ENCODE measurements around the gene MKRN3. TPM values are rescaled to one million over a fixed set of nuclear protein-coding genes. Genes with fewer than 3 reads are reported as not detected.
A peak's percentile ranks its signal among the peaks of the same experiment; 100 is the strongest.

The MKRN3 gene
- polyA plus RNA-seq, 2 of the 4 experiments (the other 2 are of a cell fraction), result 3.6 to 3.7 TPM

DNA sequence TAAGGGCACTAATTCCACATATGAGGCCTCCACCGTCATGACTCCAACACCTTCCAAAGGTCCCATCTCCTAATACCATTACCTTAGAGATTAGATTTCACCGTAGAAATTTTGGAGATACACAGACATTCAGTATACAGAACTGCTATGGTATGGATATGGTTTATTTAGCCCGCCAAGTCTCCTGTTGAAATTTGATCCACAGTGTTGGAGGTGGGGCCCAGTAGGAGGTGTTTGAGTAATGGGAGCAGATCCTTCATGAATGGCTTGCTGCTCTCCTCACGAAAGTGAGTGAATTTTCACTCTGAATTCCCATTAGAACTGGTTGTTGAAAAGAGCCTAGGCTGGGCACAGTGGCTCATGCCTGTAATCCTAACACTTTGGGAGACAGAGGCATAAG lies 7.4 kb downstream of the MKRN3 start:
- Histone ChIP-seq H3K27ac (no peak overlapping the region), H3K4me3 (no peak overlapping the region), H3K4me1 (no peaks in the 10 kb centered on the region; the same call in 2 of the 3 replicates), H3K4me2 (no peak overlapping the region), H3K9me3 (no peaks in the 10 kb centered on the region)
- 80% methylated on average over 4 of the region's 4 CpGs for WGBS (ENCODE audit: missing lambda C conversion rate)
- DNase-seq (ENCODE audit: low read depth in 1 of 2, low spot score in 1 of 2), result no peak
- ChIA-PET POLR2A (no interaction called here), CTCF (interaction anchor here (0.7 kb wide), 1 partner anchor 566 kb away, joined by 4 read pairs; no protein-coding TSS in a partner anchor)
- FAIRE-seq, result no peak
- ATAC-seq, result no peak
- no peak for TF ChIP-seq HEYL (CRISPR knock-in tag; IDR thresholded peaks at IDR 0.05)
- TF ChIP-seq REST (IDR thresholded peaks at IDR 0.05), result no peak

- no peaks in the 10 kb centered on the region for H3K9me3 ChIP-seq
- H3K4me3 ChIP-seq, result no peak overlapping the region
- H3K4me1 ChIP-seq, result no peaks in the 10 kb centered on the region; the same call in 2 of the 3 replicates
- ChIA-PET CTCF (no interaction called here), POLR2A (no interaction called here)
- no peak overlapping the region for H3K4me2 ChIP-seq
- ATAC-seq (peak in 1 of 2 experiments; percentile 81; a peak in 4 of 6 replicates), FAIRE-seq (no peak), DNase-seq (ENCODE audit: low read depth in 1 of 2, low spot score in 1 of 2) (peak in 1 of 2 experiments; percentile 13)
- TF ChIP-seq KDM5A (IDR thresholded peaks at IDR 0.05) (no peak), FOSB (CRISPR knock-in tag; IDR thresholded peaks at IDR 0.05) (no peak), RARB (CRISPR knock-in tag; IDR thresholded peaks at IDR 0.05) (no peak), KDM1A (IDR thresholded peaks at IDR 0.05; ENCODE audit: low read depth) (no peak), TFCP2L1 (CRISPR knock-in tag; IDR thresholded peaks at IDR 0.05) (no peak), MAFK (IDR thresholded peaks at IDR 0.05; ENCODE audit: partially characterized antibody) (no peak), ESRRA (IDR thresholded peaks at IDR 0.05; ENCODE audit: borderline replicate concordance, low read length) (no peak), POLR2AphosphoS2 (conservative IDR thresholded peaks at IDR 0.05; ENCODE audit: low read length) (no peak)
- TF ChIP-seq, protein P1, sequence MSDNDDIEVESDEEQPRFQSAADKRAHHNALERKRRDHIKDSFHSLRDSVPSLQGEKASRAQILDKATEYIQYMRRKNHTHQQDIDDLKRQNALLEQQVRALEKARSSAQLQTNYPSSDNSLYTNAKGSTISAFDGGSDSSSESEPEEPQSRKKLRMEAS (IDR thresholded peaks at IDR 0.05), result no peak
- 33% methylated on average over 3 of the region's 3 CpGs for WGBS (ENCODE audit: missing lambda C conversion rate)
- no peak overlapping the region for H3K27ac ChIP-seq
These were observed 9.3 kb downstream of the MKRN3 start for GRCh38 chr15:23574742-23575141.

GRCh38 chr15:23576061-23576460 lies 10.6 kb downstream of the MKRN3 start:
- no peak for TF ChIP-seq CTCF (IDR thresholded peaks at IDR 0.05)
- no peak for TF ChIP-seq ATOH8 (CRISPR knock-in tag; IDR thresholded peaks at IDR 0.05; ENCODE audit: low read depth)
- TF ChIP-seq, protein P2, sequence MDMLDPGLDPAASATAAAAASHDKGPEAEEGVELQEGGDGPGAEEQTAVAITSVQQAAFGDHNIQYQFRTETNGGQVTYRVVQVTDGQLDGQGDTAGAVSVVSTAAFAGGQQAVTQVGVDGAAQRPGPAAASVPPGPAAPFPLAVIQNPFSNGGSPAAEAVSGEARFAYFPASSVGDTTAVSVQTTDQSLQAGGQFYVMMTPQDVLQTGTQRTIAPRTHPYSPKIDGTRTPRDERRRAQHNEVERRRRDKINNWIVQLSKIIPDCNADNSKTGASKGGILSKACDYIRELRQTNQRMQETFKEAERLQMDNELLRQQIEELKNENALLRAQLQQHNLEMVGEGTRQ (IDR thresholded peaks at IDR 0.05), result no peak
- no peak for TF ChIP-seq KDM5A (IDR thresholded peaks at IDR 0.05)
- no peak for TF ChIP-seq MAZ (IDR thresholded peaks at IDR 0.05; ENCODE audit: borderline replicate concordance, low read depth, low read length)
- no peak for TF ChIP-seq SMC3 (IDR thresholded peaks at IDR 0.05)
- TF ChIP-seq EHF (CRISPR knock-in tag; IDR thresholded peaks at IDR 0.05), result no peak
- TF ChIP-seq HEYL (CRISPR knock-in tag; IDR thresholded peaks at IDR 0.05), result no peak
- Histone ChIP-seq H3K4me1 (no peaks in the 10 kb centered on the region), H3K4me2 (no peak overlapping the region), H3K27ac (no peak overlapping the region), H3K9me3 (no peaks in the 10 kb centered on the region), H3K4me3 (no peak overlapping the region)
- no peak for ATAC-seq
- no peak for FAIRE-seq
- CTCF ChIA-PET, result no interaction called here
- WGBS (ENCODE audit: missing lambda C conversion rate), result 42% methylated on average over 1 of the region's 1 CpG
- DNase-seq (ENCODE audit: low read depth in 1 of 2, low spot score in 1 of 2), result no peak
- POLR2A ChIA-PET, result no interaction called here
